Measurements from ENCODE around the gene CACNG1.
"Not testable (repeated sequence)": the region's sequence is repeated elsewhere in the genome, so short reads cannot be mapped to it uniquely, and the experiment has no call there.

Gene CACNG1

DNA sequence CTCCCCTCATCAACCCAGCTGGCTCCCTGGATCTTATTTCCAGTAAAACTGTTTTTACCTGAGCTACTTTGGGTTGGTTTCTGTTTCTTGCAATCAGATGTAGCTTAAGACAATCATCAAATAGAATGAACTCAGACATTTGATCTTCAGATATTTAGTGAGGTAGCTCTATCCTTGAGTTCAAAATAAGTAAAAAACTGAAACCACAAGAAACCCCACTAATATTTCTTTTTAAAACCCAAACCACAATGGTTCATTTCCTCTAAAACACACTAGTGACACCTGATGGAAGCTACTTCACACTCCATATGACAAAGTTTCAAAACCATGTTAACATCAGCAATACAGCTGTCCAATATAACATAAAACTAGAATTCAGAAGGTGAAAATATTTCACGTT is 37.8 kb downstream of the CACNG1 start:
- DNase-seq = no peak

- no peak for DNase-seq
These were observed 41.1 kb downstream of the CACNG1 start for GRCh38 chr17:67085406-67085805.

DNA sequence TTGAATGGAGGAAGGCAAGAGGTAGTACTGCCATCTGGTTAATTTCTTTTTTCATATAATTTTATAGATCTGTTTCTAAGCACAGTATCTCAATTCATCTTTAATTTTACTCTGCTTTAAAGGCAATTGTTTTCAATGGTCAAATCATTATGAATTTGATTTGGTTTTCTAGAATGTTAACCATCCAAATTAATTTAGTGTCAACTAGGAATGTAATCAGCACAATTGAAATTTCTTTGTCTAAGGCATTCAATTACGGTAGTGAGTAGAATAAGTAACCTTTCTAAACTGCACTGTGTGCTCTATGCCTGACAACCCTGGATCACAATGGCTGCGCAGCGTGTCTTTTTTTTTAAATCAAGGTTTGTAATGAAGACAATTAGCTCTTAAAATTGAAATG is 44.3 kb downstream of the CACNG1 start:
- no peak for DNase-seq

DNA sequence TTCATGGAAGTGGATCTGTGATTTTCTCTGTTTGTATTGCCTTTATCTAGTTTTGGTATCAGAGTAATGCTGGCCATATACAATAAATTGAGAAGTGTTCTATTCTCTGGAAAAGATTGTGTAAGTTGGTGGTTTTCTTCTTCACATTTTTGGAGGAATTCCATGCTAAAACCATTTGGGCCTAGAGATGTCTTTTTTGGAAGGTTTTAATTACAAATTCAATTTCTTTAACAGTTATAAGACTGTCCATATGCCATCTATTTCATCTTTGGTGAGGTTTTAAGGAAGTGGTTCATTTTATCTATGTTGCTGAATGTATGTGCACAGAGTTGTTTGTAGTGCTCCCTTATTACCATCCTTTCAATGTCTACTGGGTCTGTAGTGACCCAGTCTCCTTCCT is 46.0 kb downstream of the CACNG1 start:
- no peak for DNase-seq

DNA sequence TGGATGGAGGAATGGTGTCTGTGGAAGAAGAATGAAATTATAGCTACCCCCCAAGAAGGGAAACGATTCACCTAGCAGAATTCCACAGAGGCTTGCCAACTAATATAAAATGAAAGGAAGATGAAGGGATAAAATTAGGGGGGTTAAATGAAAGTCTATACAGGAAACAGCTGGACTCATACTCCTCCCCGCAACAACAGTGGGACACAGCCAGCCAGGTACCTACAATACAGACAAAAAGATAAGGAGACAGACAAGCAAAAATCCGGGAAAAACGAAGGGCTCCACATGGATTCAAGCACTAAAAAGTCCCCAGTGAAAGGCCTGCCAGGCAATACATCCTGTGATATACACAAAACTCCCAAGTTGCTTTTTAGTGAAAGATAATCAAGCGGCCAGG is 47.9 kb downstream of the CACNG1 start:
- no peak for DNase-seq

- DNase-seq = not testable (repeated sequence)
These were observed 48.4 kb downstream of the CACNG1 start for GRCh38 chr17:67092710-67093109.

GRCh38 chr17:67093348-67093747 is 49.0 kb downstream of the CACNG1 start:
- no peak for DNase-seq

- not testable (repeated sequence) for DNase-seq
These were observed 50.9 kb downstream of the CACNG1 start for GRCh38 chr17:67095291-67095690.

DNA sequence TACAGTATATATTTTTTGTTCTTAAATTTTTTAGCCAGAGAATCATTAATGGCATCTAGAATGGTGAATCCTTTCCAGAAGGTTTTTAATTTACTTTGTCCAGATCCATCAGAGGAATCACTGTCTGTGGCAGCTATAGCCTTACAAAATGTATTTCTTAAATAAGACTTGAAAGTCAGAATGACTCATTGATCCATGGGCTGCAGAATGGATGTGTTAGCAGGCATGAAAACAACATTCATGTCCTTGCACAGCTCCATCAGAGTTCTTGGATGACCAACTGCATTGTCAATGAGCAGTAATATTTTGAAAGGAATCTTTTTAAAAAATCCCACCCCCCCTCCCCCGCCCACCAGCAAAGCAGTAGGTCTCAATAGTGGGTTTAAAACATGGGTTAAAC is 51.4 kb downstream of the CACNG1 start:
- no peak for DNase-seq

DNA sequence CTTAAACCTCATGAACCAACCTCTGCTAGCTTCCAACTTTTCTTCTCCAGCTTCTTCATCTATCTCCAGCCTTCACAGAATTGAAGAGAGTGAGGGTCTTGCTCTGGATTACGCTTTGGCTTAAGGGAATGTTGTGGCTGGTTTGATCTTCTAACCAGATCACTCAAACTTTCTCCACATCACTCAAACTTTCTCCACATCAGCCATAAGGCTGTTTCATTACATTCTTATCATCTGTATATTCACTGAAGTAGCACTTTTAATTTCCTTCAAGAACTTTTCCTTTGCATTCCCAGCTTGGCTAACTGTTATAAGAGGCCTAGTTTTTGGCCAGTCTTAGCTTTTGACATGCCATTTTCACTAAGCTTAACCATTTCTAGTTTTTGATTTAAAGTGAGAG is 52.3 kb downstream of the CACNG1 start:
- no peak for DNase-seq

DNA sequence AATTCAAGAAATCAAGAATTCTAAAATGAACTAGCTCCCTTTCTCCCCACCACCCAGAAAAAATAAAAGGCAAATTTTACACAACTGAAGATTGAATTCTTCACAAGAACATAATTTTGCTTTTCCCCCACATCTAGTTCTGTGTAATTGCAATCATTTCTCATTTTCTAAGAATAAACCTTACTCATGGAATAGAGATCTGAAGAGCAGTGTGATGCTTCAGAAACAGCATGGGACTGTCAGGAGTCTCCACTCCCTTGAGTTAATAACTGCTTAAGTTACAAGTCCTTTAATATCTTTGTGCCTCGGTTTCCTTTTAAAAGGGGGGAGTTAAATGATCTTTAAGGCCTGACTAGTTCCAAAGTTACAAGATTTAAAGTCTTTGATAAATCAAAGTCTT is 53.7 kb downstream of the CACNG1 start:
- DNase-seq = no peak

- DNase-seq = not testable (repeated sequence)
These were observed 60.3 kb downstream of the CACNG1 start for GRCh38 chr17:67104641-67105040.

- no peak for DNase-seq
These were observed 60.9 kb downstream of the CACNG1 start for GRCh38 chr17:67105213-67105612.

Data from NCI-H2107 (cell line).